Cardiac muscle cell (in vitro differentiated cells and primary cell): ENCODE measurements around the gene BMS1. TPM values are rescaled to one million over a fixed set of nuclear protein-coding genes. Genes with fewer than 3 reads are reported as not detected.
"Not testable (repeated sequence)": the region's sequence is repeated elsewhere in the genome, so short reads cannot be mapped to it uniquely, and the experiment has no call there.

Source experiments
- DNase-seq, 2 donors: peaks; one replicate each; pipeline versions ENCODE4 v3.0.0 to v3.0.0-alpha.2; 2010 to 2017; ENCODE audit warnings: low read depth in 1 of 2, low spot score in 1 of 2
- H3K27ac ChIP-seq: fragments of 200-600 bp; sonication (generic); 2 replicates; pipeline ENCODE4 v1.5.1; 2016
- H3K27me3 ChIP-seq: fragments of 200-600 bp; sonication (generic); 2 replicates; pipeline ENCODE4 v1.6.0; 2016; ENCODE audit warnings: control low read depth
- H3K36me3 ChIP-seq: fragments of 200-600 bp; sonication (generic); 2 replicates; pipeline ENCODE4 v1.5.1; 2016; ENCODE audit warnings: control low read depth
- H3K4me1 ChIP-seq: fragments of 200-600 bp; sonication (generic); 2 replicates; pipeline ENCODE4 v1.8.1; 2017; ENCODE audit warnings: low read depth, mild to moderate bottlenecking, mixed run types
- H3K4me3 ChIP-seq: fragments of 200-600 bp; sonication (generic); 2 replicates; pipeline ENCODE4 v1.5.1; 2016; ENCODE audit warnings: mild to moderate bottlenecking
- H3K9me3 ChIP-seq: fragments of 200-600 bp; sonication (generic); 2 replicates; pipeline ENCODE4 v1.5.1; 2017; ENCODE audit warnings: low read depth, mild to moderate bottlenecking, control low read depth
- polyA plus RNA-seq: library from polyadenylated mRNA; unstranded; fragments of >200 nt; fragmentation: Nextera tagmentation; extraction: Ambion mirVana; gene quantifications from 2 replicates; pipeline ENCODE4 v1.2.1, GENCODE V29; 2016
- total RNA-seq: library from RNA; depleted of rRNA; stranded (reverse); fragments of >200 nt; gene quantifications from 2 replicates; pipeline ENCODE4 v1.2.3, GENCODE V29; 2016
- TF ChIP-seq, protein P1 (sequence below): IDR thresholded peaks from 2 replicates; pipeline ENCODE4 v1.5.1; 2012; ENCODE audit warnings: low read depth, mild to moderate bottlenecking, low read length

BMS1 gene
- total and polyA plus RNA-seq, 2 experiments from 2014 or later: 13.7 to 14.8 TPM

DNA sequence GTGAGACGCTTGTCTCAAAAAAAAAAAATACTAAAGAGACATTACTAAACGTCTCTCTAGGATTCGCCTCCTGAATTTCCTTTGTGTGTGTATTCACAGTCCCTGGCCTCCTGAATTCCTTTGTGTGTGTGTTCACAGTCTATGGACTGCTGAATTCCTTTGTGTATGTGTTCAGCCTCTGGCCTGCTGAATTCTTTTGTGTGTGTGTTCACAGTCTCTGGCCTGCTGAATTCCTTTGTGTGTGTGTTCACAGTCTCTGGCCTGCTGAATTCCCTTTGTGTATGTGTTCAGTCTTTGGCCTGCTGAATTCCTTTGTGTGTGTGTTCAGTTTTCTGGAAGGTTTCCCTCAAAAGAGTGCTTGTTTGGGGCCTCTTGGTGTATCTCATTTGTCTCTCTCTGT is 8.2 kb downstream of the BMS1 start:
- no peak for DNase-seq

DNA sequence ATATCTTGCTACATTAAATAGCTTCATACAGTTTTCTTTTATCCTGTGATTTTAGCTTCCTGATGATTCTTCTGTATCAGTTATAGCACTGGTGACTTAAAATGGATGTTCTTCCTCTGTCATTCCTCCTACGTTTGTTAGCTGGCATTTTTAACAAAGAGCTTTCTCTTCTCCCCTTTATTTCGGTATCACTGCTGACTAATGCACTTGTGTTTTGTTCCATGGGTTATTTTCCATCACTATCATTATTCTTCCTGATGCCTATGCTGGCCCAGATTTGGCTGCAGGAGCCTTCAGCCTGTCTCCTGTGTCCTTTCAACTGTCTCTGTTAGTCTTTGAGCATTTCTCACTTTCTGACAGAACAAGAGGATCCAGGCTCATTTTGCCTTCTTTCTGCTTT is 13.1 kb downstream of the BMS1 start:
- peaks cover 69% of the 10 kb centered on the region for H3K36me3 ChIP-seq
- no peaks in the 10 kb centered on the region for H3K27me3 ChIP-seq
- H3K27ac ChIP-seq: no peak overlapping the region
- H3K9me3 ChIP-seq: no peaks in the 10 kb centered on the region
- no peak for DNase-seq
- H3K4me1 ChIP-seq: no peaks in the 10 kb centered on the region
- H3K4me3 ChIP-seq: no peak overlapping the region
- TF ChIP-seq, protein P1, sequence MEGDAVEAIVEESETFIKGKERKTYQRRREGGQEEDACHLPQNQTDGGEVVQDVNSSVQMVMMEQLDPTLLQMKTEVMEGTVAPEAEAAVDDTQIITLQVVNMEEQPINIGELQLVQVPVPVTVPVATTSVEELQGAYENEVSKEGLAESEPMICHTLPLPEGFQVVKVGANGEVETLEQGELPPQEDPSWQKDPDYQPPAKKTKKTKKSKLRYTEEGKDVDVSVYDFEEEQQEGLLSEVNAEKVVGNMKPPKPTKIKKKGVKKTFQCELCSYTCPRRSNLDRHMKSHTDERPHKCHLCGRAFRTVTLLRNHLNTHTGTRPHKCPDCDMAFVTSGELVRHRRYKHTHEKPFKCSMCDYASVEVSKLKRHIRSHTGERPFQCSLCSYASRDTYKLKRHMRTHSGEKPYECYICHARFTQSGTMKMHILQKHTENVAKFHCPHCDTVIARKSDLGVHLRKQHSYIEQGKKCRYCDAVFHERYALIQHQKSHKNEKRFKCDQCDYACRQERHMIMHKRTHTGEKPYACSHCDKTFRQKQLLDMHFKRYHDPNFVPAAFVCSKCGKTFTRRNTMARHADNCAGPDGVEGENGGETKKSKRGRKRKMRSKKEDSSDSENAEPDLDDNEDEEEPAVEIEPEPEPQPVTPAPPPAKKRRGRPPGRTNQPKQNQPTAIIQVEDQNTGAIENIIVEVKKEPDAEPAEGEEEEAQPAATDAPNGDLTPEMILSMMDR: no peak

More for the DNA sequence above, 8.2 kb downstream of the BMS1 start:
- H3K9me3 ChIP-seq: no peaks in the 10 kb centered on the region
- no peaks in the 10 kb centered on the region for H3K4me1 ChIP-seq
- TF ChIP-seq, protein P1: no peak
- H3K27me3 ChIP-seq: no peaks in the 10 kb centered on the region
- no peak overlapping the region for H3K4me3 ChIP-seq
- no peak overlapping the region for H3K27ac ChIP-seq
- peaks cover 59% of the 10 kb centered on the region for H3K36me3 ChIP-seq

- no peak for DNase-seq
- Histone ChIP-seq H3K9me3 (no peaks in the 10 kb centered on the region), H3K27ac (no peak overlapping the region), H3K36me3 (peaks cover 80% of the 10 kb centered on the region), H3K4me1 (no peaks in the 10 kb centered on the region), H3K4me3 (no peak overlapping the region), H3K27me3 (no peaks in the 10 kb centered on the region)
- TF ChIP-seq, protein P1: no peak
Observed at GRCh38 chr10:42801135-42801534, 18.5 kb downstream of the BMS1 start.

- Histone ChIP-seq H3K36me3 (peaks cover 67% of the 10 kb centered on the region), H3K9me3 (no peaks in the 10 kb centered on the region), H3K4me3 (no peak overlapping the region), H3K27ac (no peak overlapping the region), H3K27me3 (no peaks in the 10 kb centered on the region), H3K4me1 (no peaks in the 10 kb centered on the region)
- TF ChIP-seq, protein P1: no peak
- no peak for DNase-seq
Observed at GRCh38 chr10:42802876-42803275, 20.3 kb downstream of the BMS1 start.

GRCh38 chr10:42809676-42810075 is 27.1 kb downstream of the BMS1 start:
- TF ChIP-seq, protein P1: no peak
- H3K27ac ChIP-seq: no peak overlapping the region

DNA sequence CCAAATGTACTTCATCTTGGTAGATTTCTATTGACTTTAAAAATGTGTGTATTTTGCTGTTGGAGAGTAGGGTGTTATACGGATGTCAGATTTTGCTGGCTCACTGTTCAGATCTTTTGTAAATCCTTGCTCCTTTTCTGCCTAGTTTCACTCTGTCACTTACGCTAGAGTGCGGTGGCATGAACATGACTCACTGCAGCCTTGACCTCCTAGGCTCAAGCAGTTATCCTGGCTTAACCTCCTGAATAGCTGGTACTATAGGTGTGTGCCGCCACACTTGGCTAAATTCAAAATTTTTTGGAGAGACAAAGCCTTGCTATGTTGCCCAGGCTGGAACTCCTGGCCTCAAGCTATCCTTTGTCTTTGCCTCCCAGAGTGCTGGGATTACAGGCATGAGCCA is 29.4 kb downstream of the BMS1 start:
- no peak for DNase-seq
- Histone ChIP-seq H3K4me1 (no peaks in the 10 kb centered on the region), H3K27me3 (no peaks in the 10 kb centered on the region), H3K36me3 (peaks cover 9% of the 10 kb centered on the region), H3K4me3 (no peak overlapping the region), H3K27ac (no peak overlapping the region), H3K9me3 (no peaks in the 10 kb centered on the region)
- TF ChIP-seq, protein P1: no peak

More at GRCh38 chr10:42809676-42810075, 27.1 kb downstream of the BMS1 start:
- no peaks in the 10 kb centered on the region for H3K9me3 ChIP-seq
- DNase-seq: no peak
- no peaks in the 10 kb centered on the region for H3K4me1 ChIP-seq
- H3K27me3 ChIP-seq: no peaks in the 10 kb centered on the region
- H3K36me3 ChIP-seq: peaks cover 12% of the 10 kb centered on the region
- H3K4me3 ChIP-seq: no peak overlapping the region

DNA sequence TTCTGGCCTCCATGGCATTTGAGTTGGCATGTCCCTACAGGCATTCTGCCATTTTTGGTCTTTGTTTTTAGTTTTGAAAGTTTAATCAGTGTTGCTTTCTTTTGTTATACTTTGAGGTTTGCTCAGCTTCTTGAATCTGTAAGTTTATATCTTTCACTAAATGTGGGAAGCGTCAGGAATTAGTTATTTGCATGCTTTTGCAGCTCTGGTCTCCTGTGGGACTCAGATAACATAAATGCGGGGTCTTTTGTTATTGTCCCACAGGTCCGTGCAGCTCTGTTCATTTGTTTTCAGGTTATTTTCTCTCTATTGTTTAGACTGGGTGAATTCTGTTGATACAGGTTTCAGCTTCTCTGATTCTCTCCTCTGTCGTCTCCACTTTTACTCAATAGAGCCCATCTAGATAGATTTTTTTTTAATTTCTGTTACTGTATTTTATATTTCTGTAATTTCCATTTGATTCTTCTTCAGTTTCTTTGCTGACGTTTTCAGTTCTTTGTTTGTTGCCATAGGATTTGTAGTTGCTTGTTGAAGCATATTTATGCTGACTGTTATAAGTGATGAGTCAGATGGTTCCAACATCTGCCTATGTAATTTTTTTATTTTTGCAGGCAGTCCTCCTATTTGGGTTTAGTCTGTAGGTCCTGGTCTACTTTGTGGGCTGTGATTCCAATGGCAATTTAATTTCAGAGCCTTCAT is 31.5 kb downstream of the BMS1 start:
- not testable (repeated sequence) for H3K4me1 ChIP-seq, H3K27ac ChIP-seq, H3K4me3 ChIP-seq

GRCh38 chr10:42816334-42816733 is 33.7 kb downstream of the BMS1 start:
- DNase-seq, H3K4me3 ChIP-seq, H3K4me1 ChIP-seq, H3K27ac ChIP-seq, H3K9me3 ChIP-seq, H3K27me3 ChIP-seq: not testable (repeated sequence)
- peaks cover 18% of the 10 kb centered on the region for H3K36me3 ChIP-seq

More for the DNA sequence above, 31.5 kb downstream of the BMS1 start:
- not testable (repeated sequence) for H3K9me3 ChIP-seq, H3K27me3 ChIP-seq, DNase-seq
- peaks cover 10% of the 10 kb centered on the region for H3K36me3 ChIP-seq
